Fibroblast of mammary gland (primary cell): Measurements from ENCODE around the gene EYA4.
A peak's percentile ranks its signal among the peaks of the same experiment; 100 is the strongest.
"Not testable (repeated sequence)": the region's sequence is repeated elsewhere in the genome, so short reads cannot be mapped to it uniquely, and the experiment has no call there.

Source experiments
- DNase-seq: peaks from one replicate; pipeline ENCODE4 v3.0.0-alpha.2; 2010; ENCODE audit warnings: low read depth
- H3K4me3 ChIP-seq: 2 replicates; pipeline ENCODE4 v1.5.1; 2011; ENCODE audit warnings: low read depth, mild to moderate bottlenecking, low read length, moderate library complexity; ENCODE audit not compliant: control insufficient read depth
- CTCF ChIP-seq: conservative IDR thresholded peaks from 2 replicates; pipeline ENCODE4 v1.5.1; 2011; ENCODE audit warnings: low read depth, low read length, inconsistent platforms; ENCODE audit not compliant: control insufficient read depth, insufficient read depth

The EYA4 gene

DNA sequence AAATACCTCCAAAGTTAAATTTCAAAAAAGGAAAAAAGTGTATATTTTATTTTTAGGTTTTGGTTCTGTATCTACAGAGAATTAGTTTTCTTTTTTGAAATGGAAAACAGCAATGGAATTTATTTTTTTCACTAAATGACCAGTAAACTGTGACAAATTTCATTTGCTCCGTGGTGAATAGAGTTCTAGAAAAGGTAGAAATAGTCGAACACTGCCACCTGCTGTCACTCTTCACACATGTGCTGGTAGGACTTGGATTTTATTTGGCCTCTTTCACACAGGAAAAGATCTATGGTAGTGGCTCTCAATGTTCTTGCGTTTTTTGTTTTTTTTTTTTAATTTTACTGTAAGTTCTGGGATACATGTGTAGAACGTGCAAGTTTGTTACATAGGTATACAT is 312.5 kb downstream of the EYA4 start:
- peak; percentile 67 for TF ChIP-seq CTCF
- no peak overlapping the region for H3K4me3 ChIP-seq
- peak; percentile 76 for DNase-seq

- not testable (repeated sequence) for H3K4me3 ChIP-seq, DNase-seq
These were observed 313.0 kb downstream of the EYA4 start for GRCh38 chr6:133554121-133554520.

DNA sequence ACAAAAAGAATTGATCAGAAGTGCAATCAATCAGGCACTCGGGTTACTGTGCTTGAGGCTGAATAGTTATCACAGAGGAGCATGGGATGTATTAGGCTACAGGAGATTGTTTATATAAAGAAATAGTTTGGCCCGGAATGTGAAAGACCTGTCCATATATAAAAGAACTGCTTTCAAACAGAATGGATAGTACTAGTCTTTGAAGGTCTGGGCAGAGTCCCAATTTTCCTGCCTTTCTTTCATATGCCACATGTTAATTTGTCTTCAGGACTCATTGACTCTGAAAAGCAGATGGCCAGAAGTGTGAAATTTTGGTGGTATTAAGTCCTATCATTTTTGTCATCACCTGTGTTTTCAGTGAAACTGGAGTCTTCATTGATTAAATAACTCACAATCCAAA is 314.5 kb downstream of the EYA4 start:
- no peak for TF ChIP-seq CTCF
- no peak for DNase-seq
- no peak overlapping the region for H3K4me3 ChIP-seq

DNA sequence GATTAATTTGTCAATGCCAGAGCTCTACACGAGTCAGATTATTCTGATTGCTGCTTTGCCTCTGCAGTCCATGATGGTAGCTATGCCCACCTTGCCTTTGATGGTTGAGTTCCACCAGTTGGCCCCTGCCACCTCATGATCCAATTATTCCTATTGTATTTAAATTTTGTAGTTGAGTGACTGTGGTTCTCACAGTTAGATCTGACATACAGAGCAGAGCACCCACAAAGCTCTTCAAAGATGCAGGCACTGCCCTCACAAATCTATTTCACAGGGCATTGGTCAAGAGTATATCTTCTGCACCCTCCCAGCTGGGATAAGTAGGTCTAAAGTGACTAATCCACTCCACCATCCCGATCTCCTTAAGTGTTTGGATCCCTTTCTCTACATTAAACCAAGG is 318.8 kb downstream of the EYA4 start:
- DNase-seq = no peak
- no peak for TF ChIP-seq CTCF
- no peak overlapping the region for H3K4me3 ChIP-seq

- no peak overlapping the region for H3K4me3 ChIP-seq
- peak; percentile 49 for DNase-seq
- TF ChIP-seq CTCF = no peak
These were observed 326.5 kb downstream of the EYA4 start for GRCh38 chr6:133567636-133568035.

- peak; percentile 83 for TF ChIP-seq CTCF
- peak overlapping the region; percentile 48 for H3K4me3 ChIP-seq
- DNase-seq = peak; percentile 97
These were observed 328.1 kb downstream of the EYA4 start for GRCh38 chr6:133568970-133569889.

GRCh38 chr6:133571681-133572080 is 330.5 kb downstream of the EYA4 start:
- TF ChIP-seq CTCF = no peak
- no peak for DNase-seq
- H3K4me3 ChIP-seq = no peak overlapping the region
